ENCODE measurements around the gene NTRK3.

The NTRK3 gene

GRCh38 chr15:88225461-88225860 is 31.1 kb downstream of the NTRK3 start:
- DNase-seq, result no peak

GRCh38 chr15:88223084-88223483 is 33.5 kb downstream of the NTRK3 start:
- no peak for DNase-seq

- DNase-seq, result no peak
Measured at GRCh38 chr15:88221836-88222235, 34.7 kb downstream of the NTRK3 start.

- no peak for DNase-seq
Measured at GRCh38 chr15:88220443-88221335, 35.9 kb downstream of the NTRK3 start.

GRCh38 chr15:88219623-88220022 is 36.9 kb downstream of the NTRK3 start:
- no peak for DNase-seq

GRCh38 chr15:88218557-88219221 is 37.9 kb downstream of the NTRK3 start:
- no peak for DNase-seq

GRCh38 chr15:88215066-88215648 is 41.4 kb downstream of the NTRK3 start:
- DNase-seq, result no peak

GRCh38 chr15:88209111-88209510 is 47.4 kb downstream of the NTRK3 start:
- no peak for DNase-seq

GRCh38 chr15:88208396-88208795 is 48.1 kb downstream of the NTRK3 start:
- no peak for DNase-seq

GRCh38 chr15:88207565-88207964 is 49.0 kb downstream of the NTRK3 start:
- DNase-seq, result no peak

GRCh38 chr15:88204584-88204983 is 52.0 kb downstream of the NTRK3 start:
- no peak for DNase-seq

- DNase-seq, result no peak
Measured at GRCh38 chr15:88202231-88202630, 54.3 kb downstream of the NTRK3 start.

- no peak for DNase-seq
Measured at GRCh38 chr15:88201207-88201606, 55.3 kb downstream of the NTRK3 start.

- DNase-seq, result no peak
Measured at GRCh38 chr15:88196961-88197360, 59.6 kb downstream of the NTRK3 start.

- DNase-seq, result no peak
Measured at GRCh38 chr15:88194162-88194561, 62.4 kb downstream of the NTRK3 start.

- no peak for DNase-seq
Measured at GRCh38 chr15:88193415-88193814, 63.1 kb downstream of the NTRK3 start.

GRCh38 chr15:88191812-88192165 is 64.8 kb downstream of the NTRK3 start:
- DNase-seq, result no peak

- DNase-seq, result no peak
Measured at GRCh38 chr15:88190232-88190631, 66.3 kb downstream of the NTRK3 start.

- no peak for DNase-seq
Measured at GRCh38 chr15:88188300-88188699, 68.2 kb downstream of the NTRK3 start.

- DNase-seq, result no peak
Measured at GRCh38 chr15:88187195-88187594, 69.3 kb downstream of the NTRK3 start.

GRCh38 chr15:88185584-88185983 is 71.0 kb downstream of the NTRK3 start:
- no peak for DNase-seq

GRCh38 chr15:88181613-88182012 is 74.9 kb downstream of the NTRK3 start:
- DNase-seq, result no peak

GRCh38 chr15:88179562-88179961 is 77.0 kb downstream of the NTRK3 start:
- DNase-seq, result no peak

GRCh38 chr15:88178631-88179030 is 77.9 kb downstream of the NTRK3 start:
- no peak for DNase-seq

Data from inflammatory macrophage treated with lipopolysaccharide for 4 hours (primary cell).